PC-9 (cell line): Measurements from ENCODE around the gene LCAT.

Experiments used
- EZH2 ChIP-seq: fragments of 200-600 bp; sonication (generic); IDR thresholded peaks from 2 replicates; pipeline ENCODE4 v1.8.0; 2017; ENCODE audit warnings: antibody characterized with exemption, low read depth
- TF ChIP-seq, protein P1 (sequence below): fragments of 200-600 bp; sonication (generic); conservative IDR thresholded peaks from 2 replicates; pipeline ENCODE4 v1.6.1; 2017; ENCODE audit warnings: mixed run types, antibody characterized with exemption, mild to moderate bottlenecking, moderate library complexity

DNA sequence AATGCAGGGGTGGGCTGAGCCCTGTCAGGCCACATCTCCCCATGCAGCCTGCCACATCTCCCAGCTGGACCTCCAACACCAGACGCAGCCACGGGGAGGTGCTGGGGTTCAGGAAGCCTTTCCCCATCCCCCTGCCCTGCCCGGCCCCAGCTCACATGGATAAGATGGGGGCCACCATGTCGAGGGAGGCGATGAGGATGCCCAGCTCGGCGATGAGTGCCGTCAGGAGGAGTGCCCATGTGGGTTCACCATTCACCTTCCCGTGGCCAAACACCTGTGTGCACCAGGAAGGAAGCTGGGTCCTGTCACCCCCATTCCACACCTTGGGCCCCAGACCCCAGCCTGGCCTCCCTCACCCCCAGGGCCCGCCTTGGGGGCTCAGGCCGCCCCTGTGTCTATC is 5.7 kb upstream of the LCAT start:
- TF ChIP-seq, protein P1, sequence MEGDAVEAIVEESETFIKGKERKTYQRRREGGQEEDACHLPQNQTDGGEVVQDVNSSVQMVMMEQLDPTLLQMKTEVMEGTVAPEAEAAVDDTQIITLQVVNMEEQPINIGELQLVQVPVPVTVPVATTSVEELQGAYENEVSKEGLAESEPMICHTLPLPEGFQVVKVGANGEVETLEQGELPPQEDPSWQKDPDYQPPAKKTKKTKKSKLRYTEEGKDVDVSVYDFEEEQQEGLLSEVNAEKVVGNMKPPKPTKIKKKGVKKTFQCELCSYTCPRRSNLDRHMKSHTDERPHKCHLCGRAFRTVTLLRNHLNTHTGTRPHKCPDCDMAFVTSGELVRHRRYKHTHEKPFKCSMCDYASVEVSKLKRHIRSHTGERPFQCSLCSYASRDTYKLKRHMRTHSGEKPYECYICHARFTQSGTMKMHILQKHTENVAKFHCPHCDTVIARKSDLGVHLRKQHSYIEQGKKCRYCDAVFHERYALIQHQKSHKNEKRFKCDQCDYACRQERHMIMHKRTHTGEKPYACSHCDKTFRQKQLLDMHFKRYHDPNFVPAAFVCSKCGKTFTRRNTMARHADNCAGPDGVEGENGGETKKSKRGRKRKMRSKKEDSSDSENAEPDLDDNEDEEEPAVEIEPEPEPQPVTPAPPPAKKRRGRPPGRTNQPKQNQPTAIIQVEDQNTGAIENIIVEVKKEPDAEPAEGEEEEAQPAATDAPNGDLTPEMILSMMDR: no peak
- no peak for TF ChIP-seq EZH2
